Vagina (tissue), 2 donors: ENCODE measurements around the gene MYLIP. TPM values are rescaled to one million over a fixed set of nuclear protein-coding genes. Genes with fewer than 3 reads are reported as not detected.

Experiments
- DNase-seq, 2 donors: peaks; one replicate each; pipeline ENCODE4 v3.0.0-alpha.2; 2017; ENCODE audit errors: extremely low spot score in 2 of 2
- H3K27ac ChIP-seq: fragments of 200-600 bp; sonication (generic); one replicate; pipeline ENCODE4 v1.5.1; 2019
- H3K27me3 ChIP-seq: fragments of 200-600 bp; sonication (generic); one replicate; pipeline ENCODE4 v1.5.1; 2019
- H3K36me3 ChIP-seq, 2 donors: fragments of 200-600 bp; sonication (generic); one replicate each; pipeline ENCODE4 v1.5.1; 2017 to 2019
- H3K4me1 ChIP-seq: fragments of 200-600 bp; sonication (generic); one replicate; pipeline ENCODE4 v1.5.1; 2019
- H3K4me3 ChIP-seq, 2 donors: fragments of 200-600 bp; sonication (generic); 1 replicate in 1 of 2; 2 replicates in 1 of 2; pipeline ENCODE4 v1.5.1; 2016 to 2019
- H3K9me3 ChIP-seq: fragments of 200-600 bp; sonication (generic); one replicate; pipeline ENCODE4 v1.5.1; 2019
- POLR2A ChIP-seq, 2 donors: fragments of 450-650 bp; IDR thresholded peaks; one replicate each; pipeline ENCODE4 v1.6.1; 2017; ENCODE audit warnings: antibody characterized with exemption in 2 of 2, mild to moderate bottlenecking in 2 of 2, moderate library complexity in 2 of 2
- POLR2AphosphoS5 ChIP-seq, 2 donors: sonication (generic); formaldehyde crosslinking; IDR thresholded peaks; one replicate each; pipeline ENCODE4 v1.9.0; 2017; ENCODE audit warnings: antibody characterized with exemption in 2 of 2, mild to moderate bottlenecking in 2 of 2, low read depth in 1 of 2; ENCODE audit not compliant: insufficient read depth in 1 of 2
- intact Hi-C: fragments of 100-400 bp; cut with DNase I; formaldehyde crosslinking; loops from one replicate; pipeline ENCODE4 v1.15.1; 2023
- total RNA-seq: library from RNA; depleted of rRNA; stranded (reverse); fragments of >200 nt; gene quantifications from one replicate; pipeline ENCODE4 v1.2.3, GENCODE V29; 2016
- TF ChIP-seq, protein P1 (sequence below), 3 experiments: fragments of 450-650 bp in 2 of 3; fragments of 200-600 bp in 1 of 3; sonication (generic) in 1 of 3; IDR thresholded peaks; one replicate each; pipeline ENCODE4 v1.5.1; 2017 to 2019; ENCODE audit warnings: antibody characterized with exemption in 3 of 3, mild to moderate bottlenecking in 2 of 3, moderate library complexity in 2 of 3

MYLIP gene
- total RNA-seq, 1 donor from 2014 or later = 30.7 TPM

DNA sequence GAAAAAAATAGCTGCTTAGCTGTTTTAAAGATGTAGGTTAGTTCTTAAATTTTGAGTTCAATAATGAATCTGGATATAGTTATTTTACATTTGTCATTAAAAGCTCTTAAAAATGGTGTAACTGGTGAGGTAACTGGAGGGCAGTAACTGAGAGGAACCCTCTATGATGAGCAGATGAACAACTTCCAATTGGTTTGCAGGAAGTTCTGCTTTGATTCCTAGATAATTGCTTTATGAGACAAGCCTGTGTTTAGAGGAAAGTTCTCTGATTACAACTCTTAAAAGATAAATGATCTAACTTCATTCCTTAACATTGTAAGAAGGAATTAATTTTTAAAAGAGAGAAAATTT is 8.5 kb downstream of the MYLIP start:
- Histone ChIP-seq H3K9me3 (no peaks in the 10 kb centered on the region), H3K27ac (peak overlapping the region; percentile 58), H3K36me3 (peaks cover 0 to 17% of the 10 kb centered on the region in 2 donors), H3K27me3 (no peaks in the 10 kb centered on the region), H3K4me3 (no peak overlapping the region), H3K4me1 (peaks cover 82% of the 10 kb centered on the region)
- DNase-seq = no peak
- no peak for TF ChIP-seq POLR2AphosphoS5 (IDR thresholded peaks at IDR 0.05; ENCODE audit: insufficient read depth in 1 of 2, low read depth in 1 of 2)
- TF ChIP-seq, protein P1, sequence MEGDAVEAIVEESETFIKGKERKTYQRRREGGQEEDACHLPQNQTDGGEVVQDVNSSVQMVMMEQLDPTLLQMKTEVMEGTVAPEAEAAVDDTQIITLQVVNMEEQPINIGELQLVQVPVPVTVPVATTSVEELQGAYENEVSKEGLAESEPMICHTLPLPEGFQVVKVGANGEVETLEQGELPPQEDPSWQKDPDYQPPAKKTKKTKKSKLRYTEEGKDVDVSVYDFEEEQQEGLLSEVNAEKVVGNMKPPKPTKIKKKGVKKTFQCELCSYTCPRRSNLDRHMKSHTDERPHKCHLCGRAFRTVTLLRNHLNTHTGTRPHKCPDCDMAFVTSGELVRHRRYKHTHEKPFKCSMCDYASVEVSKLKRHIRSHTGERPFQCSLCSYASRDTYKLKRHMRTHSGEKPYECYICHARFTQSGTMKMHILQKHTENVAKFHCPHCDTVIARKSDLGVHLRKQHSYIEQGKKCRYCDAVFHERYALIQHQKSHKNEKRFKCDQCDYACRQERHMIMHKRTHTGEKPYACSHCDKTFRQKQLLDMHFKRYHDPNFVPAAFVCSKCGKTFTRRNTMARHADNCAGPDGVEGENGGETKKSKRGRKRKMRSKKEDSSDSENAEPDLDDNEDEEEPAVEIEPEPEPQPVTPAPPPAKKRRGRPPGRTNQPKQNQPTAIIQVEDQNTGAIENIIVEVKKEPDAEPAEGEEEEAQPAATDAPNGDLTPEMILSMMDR (IDR thresholded peaks at IDR 0.05) = no peak
- no peak for TF ChIP-seq POLR2A (IDR thresholded peaks at IDR 0.05)
- intact Hi-C loops = loop anchor here (10.0 kb wide), 1 partner anchor 47 kb away; no protein-coding TSS in a partner anchor

DNA sequence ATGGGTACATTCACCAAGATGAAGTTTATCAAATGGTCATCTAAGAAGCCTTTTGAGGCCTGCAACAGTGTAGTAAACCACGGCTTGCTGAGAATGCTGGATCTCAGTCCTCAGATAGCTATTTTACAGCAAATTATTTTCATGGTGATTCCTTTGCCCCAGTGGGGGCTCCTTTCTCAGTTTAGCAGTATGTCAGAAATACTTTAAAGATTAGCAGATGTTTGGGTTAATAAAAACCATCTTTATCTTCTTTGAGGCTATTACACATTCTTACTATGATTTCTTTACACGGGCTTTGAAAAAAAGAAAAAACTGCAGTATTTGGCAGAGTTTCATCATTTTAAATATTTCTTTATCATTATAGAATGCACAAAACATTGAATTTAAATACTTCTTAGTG is 10.7 kb downstream of the MYLIP start:
- no peak for DNase-seq
- TF ChIP-seq POLR2A (IDR thresholded peaks at IDR 0.05) (no peak), POLR2AphosphoS5 (IDR thresholded peaks at IDR 0.05; ENCODE audit: insufficient read depth in 1 of 2, low read depth in 1 of 2) (no peak)
- TF ChIP-seq, protein P1 (IDR thresholded peaks at IDR 0.05) = no peak
- intact Hi-C loops = loop anchor here (10.0 kb wide), 1 partner anchor 45 kb away; no protein-coding TSS in a partner anchor
- H3K4me3 ChIP-seq = no peak overlapping the region
- no peaks in the 10 kb centered on the region for H3K9me3 ChIP-seq
- no peaks in the 10 kb centered on the region for H3K27me3 ChIP-seq
- H3K27ac ChIP-seq = no peak overlapping the region
- H3K36me3 ChIP-seq = peaks cover 0 to 39% of the 10 kb centered on the region in 2 donors
- peaks cover 64% of the 10 kb centered on the region for H3K4me1 ChIP-seq

DNA sequence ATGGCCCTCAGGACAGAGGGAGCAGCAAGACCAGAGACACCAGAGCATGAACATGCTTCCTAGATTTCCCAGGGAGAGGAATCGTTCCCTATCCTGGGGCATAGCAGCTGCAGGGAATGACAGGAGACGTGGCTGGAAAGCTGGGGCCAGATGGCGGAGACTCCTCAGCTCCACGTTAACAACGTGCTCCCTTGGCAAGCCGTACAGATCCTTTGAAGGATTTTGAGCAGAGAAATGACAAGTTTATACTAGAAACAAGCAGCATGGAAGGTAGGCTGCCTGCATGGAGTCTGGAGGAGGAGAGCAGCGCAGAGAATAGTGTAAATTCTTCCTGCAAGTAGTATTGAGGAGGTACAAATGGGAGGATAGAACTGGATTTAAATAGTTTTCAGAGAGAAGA is 11.7 kb downstream of the MYLIP start:
- intact Hi-C loops = no loop called here
- Histone ChIP-seq H3K27ac (no peak overlapping the region), H3K4me1 (peaks cover 66% of the 10 kb centered on the region), H3K4me3 (no peak overlapping the region), H3K27me3 (no peaks in the 10 kb centered on the region), H3K9me3 (no peaks in the 10 kb centered on the region), H3K36me3 (peaks cover 0 to 49% of the 10 kb centered on the region in 2 donors)
- TF ChIP-seq POLR2AphosphoS5 (IDR thresholded peaks at IDR 0.05; ENCODE audit: insufficient read depth in 1 of 2, low read depth in 1 of 2) = no peak
- no peak for DNase-seq

DNA sequence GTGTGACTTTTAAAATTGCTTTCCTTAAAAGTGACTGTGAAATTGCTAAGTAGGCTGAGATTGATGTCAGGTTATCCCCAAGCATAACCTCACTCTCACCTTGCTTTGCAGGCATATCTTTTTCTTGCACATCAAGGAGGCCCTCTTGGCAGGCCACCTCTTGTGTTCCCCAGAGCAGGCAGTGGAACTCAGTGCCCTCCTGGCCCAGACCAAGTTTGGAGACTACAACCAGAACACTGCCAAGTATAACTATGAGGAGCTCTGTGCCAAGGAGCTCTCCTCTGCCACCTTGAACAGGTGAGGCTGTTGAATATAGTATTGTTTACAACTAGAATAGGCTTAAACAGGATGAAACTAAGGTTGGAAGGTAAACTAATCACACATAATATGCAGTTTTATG is 12.6 kb downstream of the MYLIP start:
- peaks cover 0 to 58% of the 10 kb centered on the region in 2 donors for H3K36me3 ChIP-seq
- H3K4me3 ChIP-seq = no peak overlapping the region
- TF ChIP-seq POLR2AphosphoS5 (IDR thresholded peaks at IDR 0.05; ENCODE audit: insufficient read depth in 1 of 2, low read depth in 1 of 2) (no peak), POLR2A (IDR thresholded peaks at IDR 0.05) (no peak)
- TF ChIP-seq, protein P1 (IDR thresholded peaks at IDR 0.05) = no peak
- no peak for DNase-seq
- H3K27ac ChIP-seq = no peak overlapping the region
- H3K27me3 ChIP-seq = no peaks in the 10 kb centered on the region
- intact Hi-C loops = no loop called here
- H3K4me1 ChIP-seq = peaks cover 67% of the 10 kb centered on the region
- H3K9me3 ChIP-seq = no peaks in the 10 kb centered on the region

DNA sequence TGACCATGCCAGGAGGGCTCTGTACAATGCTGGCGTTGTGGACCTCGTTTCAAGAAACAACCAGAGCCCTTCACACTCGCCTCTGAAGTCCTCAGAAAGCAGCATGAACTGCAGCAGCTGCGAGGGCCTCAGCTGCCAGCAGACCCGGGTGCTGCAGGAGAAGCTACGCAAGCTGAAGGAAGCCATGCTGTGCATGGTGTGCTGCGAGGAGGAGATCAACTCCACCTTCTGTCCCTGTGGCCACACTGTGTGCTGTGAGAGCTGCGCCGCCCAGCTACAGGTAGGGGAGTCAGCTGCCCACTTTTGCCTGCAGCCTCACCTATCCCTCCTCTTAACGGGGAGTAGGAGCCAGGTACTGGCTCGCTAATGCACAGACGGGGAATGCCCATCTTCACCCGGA is 16.2 kb downstream of the MYLIP start:
- no peak for DNase-seq
- Histone ChIP-seq H3K27me3 (no peaks in the 10 kb centered on the region), H3K9me3 (no peaks in the 10 kb centered on the region), H3K27ac (no peak overlapping the region), H3K4me3 (no peak overlapping the region), H3K4me1 (peaks cover 37% of the 10 kb centered on the region), H3K36me3 (peaks cover 0 to 60% of the 10 kb centered on the region in 2 donors)
- TF ChIP-seq, protein P1 (IDR thresholded peaks at IDR 0.05) = no peak
- TF ChIP-seq POLR2AphosphoS5 (IDR thresholded peaks at IDR 0.05; ENCODE audit: insufficient read depth in 1 of 2, low read depth in 1 of 2) (no peak), POLR2A (IDR thresholded peaks at IDR 0.05) (no peak)
- intact Hi-C loops = no loop called here
